ENCODE measurements around the gene HDAC4. TPM values are rescaled to one million over a fixed set of nuclear protein-coding genes. Genes with fewer than 3 reads are reported as not detected.

HDAC4 gene
- total RNA-seq, 1 experiment from 2014 or later: 44.4 TPM

DNA sequence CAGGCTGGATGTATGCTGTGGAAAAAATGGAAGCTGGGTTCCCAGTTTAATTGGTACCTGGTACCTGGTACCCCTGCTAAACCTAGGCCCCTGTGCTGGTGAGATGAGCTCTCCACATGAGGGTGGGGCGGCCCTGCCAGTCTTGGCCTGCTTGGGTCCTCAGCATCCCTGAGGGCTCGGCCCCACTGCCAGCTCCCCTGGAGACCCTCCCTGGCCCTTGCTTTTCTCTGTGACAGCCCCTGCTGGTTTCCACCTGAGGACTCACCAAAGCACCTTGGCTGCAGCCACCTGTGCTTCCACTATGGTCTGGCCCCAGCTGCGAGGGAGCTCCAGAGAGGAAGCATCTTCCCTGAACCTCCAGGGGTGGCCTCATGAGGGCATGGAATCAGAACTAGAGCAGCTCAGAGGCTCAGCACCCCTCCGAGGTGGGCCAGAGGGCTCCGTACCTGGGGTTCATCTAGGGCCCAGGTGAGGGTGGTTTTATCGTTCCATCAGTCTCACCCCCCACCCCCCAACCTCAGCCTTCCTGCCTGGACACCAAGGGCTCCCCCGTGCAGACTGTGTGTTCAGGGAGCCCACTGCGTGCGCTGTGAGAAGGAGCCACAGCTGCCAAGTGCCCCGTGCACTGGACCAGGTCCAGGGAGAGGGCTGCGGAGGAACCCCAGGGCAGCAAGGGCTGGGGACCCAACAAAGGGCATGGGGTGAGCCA, 23.7 kb upstream of the HDAC4 start:
- ATAC-seq (no peak), DNase-seq (ENCODE audit: low spot score) (no peak)
- ChIA-PET POLR2A (no interaction called here), CTCF (no interaction called here)
- Mint-ChIP-seq H3K36me3 (no peaks in the 10 kb centered on the region), H3K9me3 (no peaks in the 10 kb centered on the region; the same call in 1 of the 2 replicates), H3K4me3 (no peak overlapping the region), H3K27ac (no peak overlapping the region), H3K27me3 (ENCODE audit: low read depth) (no peaks in the 10 kb centered on the region; the same call in 1 of the 2 replicates), H3K4me1 (no peaks in the 10 kb centered on the region)
- TF ChIP-seq ATF2 (CRISPR knock-in tag; IDR thresholded peaks at IDR 0.05; ENCODE audit: borderline replicate concordance, low read depth) (no peak), NR2C2 (CRISPR knock-in tag; IDR thresholded peaks at IDR 0.05) (no peak), ZNF281 (CRISPR knock-in tag; IDR thresholded peaks at IDR 0.05) (no peak), TP53 (CRISPR knock-in tag; IDR thresholded peaks at IDR 0.05) (no peak), ETV6 (CRISPR knock-in tag; IDR thresholded peaks at IDR 0.05) (no peak), ZNF423 (CRISPR knock-in tag; IDR thresholded peaks at IDR 0.05) (no peak), AR (CRISPR knock-in tag; IDR thresholded peaks at IDR 0.05) (no peak), STAT6 (CRISPR knock-in tag; conservative IDR thresholded peaks at IDR 0.05; ENCODE audit: low read depth) (no peak), E2F4 (CRISPR knock-in tag; IDR thresholded peaks at IDR 0.05; ENCODE audit: borderline replicate concordance, low read depth) (no peak)
- TF ChIP-seq, protein P1, sequence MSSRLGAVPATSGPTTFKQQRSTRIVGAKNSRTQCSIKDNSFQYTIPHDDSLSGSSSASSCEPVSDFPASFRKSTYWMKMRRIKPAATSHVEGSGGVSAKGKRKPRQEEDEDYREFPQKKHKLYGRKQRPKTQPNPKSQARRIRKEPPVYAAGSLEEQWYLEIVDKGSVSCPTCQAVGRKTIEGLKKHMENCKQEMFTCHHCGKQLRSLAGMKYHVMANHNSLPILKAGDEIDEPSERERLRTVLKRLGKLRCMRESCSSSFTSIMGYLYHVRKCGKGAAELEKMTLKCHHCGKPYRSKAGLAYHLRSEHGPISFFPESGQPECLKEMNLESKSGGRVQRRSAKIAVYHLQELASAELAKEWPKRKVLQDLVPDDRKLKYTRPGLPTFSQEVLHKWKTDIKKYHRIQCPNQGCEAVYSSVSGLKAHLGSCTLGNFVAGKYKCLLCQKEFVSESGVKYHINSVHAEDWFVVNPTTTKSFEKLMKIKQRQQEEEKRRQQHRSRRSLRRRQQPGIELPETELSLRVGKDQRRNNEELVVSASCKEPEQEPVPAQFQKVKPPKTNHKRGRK (CRISPR knock-in tag; IDR thresholded peaks at IDR 0.05; ENCODE audit: borderline replicate concordance): no peak
- TF ChIP-seq, protein P2, sequence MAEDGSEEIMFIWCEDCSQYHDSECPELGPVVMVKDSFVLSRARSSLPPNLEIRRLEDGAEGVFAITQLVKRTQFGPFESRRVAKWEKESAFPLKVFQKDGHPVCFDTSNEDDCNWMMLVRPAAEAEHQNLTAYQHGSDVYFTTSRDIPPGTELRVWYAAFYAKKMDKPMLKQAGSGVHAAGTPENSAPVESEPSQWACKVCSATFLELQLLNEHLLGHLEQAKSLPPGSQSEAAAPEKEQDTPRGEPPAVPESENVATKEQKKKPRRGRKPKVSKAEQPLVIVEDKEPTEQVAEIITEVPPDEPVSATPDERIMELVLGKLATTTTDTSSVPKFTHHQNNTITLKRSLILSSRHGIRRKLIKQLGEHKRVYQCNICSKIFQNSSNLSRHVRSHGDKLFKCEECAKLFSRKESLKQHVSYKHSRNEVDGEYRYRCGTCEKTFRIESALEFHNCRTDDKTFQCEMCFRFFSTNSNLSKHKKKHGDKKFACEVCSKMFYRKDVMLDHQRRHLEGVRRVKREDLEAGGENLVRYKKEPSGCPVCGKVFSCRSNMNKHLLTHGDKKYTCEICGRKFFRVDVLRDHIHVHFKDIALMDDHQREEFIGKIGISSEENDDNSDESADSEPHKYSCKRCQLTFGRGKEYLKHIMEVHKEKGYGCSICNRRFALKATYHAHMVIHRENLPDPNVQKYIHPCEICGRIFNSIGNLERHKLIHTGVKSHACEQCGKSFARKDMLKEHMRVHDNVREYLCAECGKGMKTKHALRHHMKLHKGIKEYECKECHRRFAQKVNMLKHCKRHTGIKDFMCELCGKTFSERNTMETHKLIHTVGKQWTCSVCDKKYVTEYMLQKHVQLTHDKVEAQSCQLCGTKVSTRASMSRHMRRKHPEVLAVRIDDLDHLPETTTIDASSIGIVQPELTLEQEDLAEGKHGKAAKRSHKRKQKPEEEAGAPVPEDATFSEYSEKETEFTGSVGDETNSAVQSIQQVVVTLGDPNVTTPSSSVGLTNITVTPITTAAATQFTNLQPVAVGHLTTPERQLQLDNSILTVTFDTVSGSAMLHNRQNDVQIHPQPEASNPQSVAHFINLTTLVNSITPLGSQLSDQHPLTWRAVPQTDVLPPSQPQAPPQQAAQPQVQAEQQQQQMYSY (CRISPR knock-in tag; IDR thresholded peaks at IDR 0.05): no peak
- TF ChIP-seq, protein P3, sequence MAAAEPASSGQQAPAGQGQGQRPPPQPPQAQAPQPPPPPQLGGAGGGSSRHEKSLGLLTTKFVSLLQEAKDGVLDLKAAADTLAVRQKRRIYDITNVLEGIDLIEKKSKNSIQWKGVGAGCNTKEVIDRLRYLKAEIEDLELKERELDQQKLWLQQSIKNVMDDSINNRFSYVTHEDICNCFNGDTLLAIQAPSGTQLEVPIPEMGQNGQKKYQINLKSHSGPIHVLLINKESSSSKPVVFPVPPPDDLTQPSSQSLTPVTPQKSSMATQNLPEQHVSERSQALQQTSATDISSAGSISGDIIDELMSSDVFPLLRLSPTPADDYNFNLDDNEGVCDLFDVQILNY (CRISPR knock-in tag; IDR thresholded peaks at IDR 0.05): no peak

All from WTC11 (cell line).